GM19324 (cell line): ENCODE data around the gene UBTF.
"Not testable (repeated sequence)": the region's sequence is repeated elsewhere in the genome, so short reads cannot be mapped to it uniquely, and the experiment has no call there.

Experiments used
- ATAC-seq: cut with Tn5 transposase; IDR thresholded peaks from one replicate; pipeline ENCODE4 v1.9.1; 2021; ENCODE audit warnings: mild to moderate bottlenecking, moderate library complexity; ENCODE audit not compliant: unreplicated experiment, low FRiP score

UBTF gene

GRCh38 chr17:44247876-44248736, 28.6 kb upstream of the UBTF start:
- ATAC-seq = no peak

DNA sequence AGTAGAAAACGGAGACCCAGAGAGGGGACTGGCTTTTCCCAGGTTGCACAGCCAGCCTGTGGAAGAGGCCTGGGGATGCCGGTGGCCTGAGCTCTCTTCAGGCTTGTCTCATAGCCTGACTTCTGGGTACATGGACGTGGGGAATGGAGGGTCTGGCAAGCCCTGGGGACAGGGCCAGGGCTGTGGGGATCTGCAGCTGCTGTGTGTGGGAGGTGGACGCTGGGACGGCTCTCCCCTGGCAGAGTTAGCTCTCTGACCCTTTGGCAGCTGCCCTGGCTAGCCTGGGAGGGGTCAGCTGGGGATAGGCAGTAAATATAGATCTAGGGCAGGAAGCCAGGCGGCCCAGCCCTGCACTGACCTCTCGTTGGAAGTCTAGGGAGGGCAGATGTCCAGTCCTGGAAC, 28.0 kb upstream of the UBTF start:
- ATAC-seq = no peak

DNA sequence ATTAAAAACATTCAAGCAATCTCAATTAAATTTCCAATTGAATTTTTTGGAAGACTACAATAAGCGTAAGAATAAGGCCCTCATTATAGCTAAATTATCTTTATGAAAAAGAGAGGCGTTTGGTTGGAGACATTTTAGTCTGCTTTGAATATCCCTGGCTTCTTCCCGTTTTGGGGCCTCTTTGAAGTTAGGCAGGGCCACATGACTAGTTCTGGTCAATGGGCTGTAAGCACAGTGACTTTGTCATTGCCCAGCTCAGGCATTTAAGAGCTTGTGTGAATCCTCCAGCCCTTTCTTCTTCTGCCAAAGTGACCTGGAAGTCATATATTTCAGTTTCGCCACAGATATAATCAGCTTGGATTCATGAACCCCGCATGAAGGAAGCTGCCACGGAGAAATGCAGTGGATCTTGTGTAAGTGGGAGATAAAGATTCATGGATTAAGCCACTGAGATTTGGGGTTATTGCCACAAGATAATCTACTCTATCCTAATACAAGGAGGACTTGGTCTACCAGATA, 21.7 kb upstream of the UBTF start:
- ATAC-seq = no peak

DNA sequence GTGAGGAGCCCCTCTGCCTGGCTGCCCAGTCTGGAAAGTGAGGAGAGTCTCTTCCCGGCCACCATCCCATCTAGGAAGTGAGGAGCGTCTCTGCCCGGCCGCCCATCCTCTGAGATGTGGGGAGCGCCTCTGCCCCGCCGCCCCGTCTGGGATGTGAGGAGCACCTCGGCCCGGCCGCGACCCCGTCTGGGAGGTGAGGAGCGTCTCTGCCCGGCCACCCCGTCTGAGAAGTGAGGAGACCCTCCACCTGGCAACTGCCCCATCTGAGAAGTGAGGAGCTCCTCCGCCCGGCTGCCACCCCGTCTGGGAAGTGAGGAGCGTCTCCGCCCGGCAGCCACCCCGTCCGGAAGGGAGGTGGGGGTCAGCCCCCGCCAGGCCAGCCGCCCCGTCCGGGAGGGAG, 18.4 kb upstream of the UBTF start:
- not testable (repeated sequence) for ATAC-seq

- ATAC-seq = no peak
Measured at GRCh38 chr17:44236444-44236991, 17.0 kb upstream of the UBTF start.

- ATAC-seq = no peak
Measured at GRCh38 chr17:44235583-44235936, 16.1 kb upstream of the UBTF start.

- no peak for ATAC-seq
Measured at GRCh38 chr17:44233582-44233981, 14.1 kb upstream of the UBTF start.

GRCh38 chr17:44232061-44232460, 12.6 kb upstream of the UBTF start:
- no peak for ATAC-seq

DNA sequence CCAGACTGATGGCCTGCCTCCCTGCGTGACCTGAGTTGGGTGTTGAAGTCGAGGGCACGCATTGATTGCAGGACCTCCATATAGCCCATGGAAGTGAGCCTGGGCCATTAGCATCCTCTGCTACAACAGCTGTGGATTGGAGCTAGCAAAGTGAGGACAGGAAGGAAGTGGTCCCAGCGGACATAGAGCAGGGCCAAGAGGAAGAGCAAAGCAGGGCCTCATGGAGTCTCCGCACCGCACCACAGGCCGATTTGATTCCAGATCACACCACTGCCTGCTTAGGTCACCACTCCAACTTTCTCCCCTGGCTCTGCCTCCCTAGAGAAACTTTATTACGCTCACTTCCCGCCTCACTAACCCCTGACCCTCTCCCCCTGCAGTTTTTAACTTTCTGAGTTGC, 10.7 kb upstream of the UBTF start:
- ATAC-seq = no peak

- ATAC-seq = no peak
Measured at GRCh38 chr17:44229090-44229489, 9.6 kb upstream of the UBTF start.

DNA sequence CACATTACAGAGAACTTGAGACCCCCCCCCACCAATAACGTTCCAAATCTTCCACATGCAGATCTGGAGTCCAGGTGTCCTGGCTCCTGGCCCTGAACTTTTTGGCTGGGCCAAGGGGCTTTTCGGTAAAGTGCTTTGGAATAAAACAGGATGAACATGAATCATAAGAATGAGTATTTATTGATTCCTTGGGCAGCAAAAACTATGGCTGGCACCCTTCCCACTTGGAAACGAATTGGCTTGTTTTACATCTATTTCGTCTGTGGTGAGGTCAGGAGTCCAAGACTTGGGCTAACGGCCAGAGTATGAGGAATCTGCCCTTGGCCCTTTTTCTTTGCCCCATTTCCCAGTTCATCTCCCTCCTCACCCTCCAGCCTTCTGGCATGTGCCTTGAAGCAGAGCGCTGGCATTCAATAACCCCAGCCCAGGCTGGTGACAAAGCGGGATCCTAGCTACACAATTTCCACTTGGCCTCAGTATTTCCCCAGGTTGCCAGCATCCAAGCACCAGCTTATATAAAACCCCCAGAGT, 4.1 kb upstream of the UBTF start:
- ATAC-seq = no peak

- no peak for ATAC-seq
Measured at GRCh38 chr17:44222112-44222869, 2.8 kb upstream of the UBTF start.

GRCh38 chr17:44221862-44222111, 2.3 kb upstream of the UBTF start:
- ATAC-seq = no peak

GRCh38 chr17:44221084-44221861, 1.8 kb upstream of the UBTF start:
- ATAC-seq = no peak

- no peak for ATAC-seq
Measured at GRCh38 chr17:44220213-44221083, 973 bp upstream of the UBTF start.

DNA sequence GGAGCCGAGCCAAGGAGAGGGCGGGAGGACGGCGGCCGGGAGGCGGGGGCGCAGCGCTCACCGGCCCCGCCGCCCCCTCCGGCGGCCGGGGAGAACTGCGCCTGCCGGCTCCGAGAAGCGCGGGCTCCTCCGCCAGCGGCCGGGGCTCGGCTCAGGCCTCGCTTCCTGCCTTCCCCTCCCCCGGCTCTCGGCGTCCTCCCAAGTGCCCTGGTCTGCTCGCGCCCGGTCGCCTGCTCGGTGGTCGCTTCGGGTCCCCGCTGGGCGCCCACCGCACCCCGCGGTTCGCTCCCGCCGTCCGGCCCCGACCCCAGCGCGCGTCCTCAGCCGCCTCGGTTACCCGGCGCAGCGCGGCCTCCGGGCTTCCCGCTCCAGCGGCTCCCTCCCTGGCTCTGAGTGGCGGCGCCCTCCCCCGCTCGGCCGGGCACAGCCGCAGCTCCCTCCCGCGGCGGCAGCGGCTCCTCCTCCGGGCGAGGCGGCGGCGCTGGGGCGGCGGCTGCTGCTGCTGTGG, 313 bp downstream of the UBTF start:
- ATAC-seq = peak; percentile 31

DNA sequence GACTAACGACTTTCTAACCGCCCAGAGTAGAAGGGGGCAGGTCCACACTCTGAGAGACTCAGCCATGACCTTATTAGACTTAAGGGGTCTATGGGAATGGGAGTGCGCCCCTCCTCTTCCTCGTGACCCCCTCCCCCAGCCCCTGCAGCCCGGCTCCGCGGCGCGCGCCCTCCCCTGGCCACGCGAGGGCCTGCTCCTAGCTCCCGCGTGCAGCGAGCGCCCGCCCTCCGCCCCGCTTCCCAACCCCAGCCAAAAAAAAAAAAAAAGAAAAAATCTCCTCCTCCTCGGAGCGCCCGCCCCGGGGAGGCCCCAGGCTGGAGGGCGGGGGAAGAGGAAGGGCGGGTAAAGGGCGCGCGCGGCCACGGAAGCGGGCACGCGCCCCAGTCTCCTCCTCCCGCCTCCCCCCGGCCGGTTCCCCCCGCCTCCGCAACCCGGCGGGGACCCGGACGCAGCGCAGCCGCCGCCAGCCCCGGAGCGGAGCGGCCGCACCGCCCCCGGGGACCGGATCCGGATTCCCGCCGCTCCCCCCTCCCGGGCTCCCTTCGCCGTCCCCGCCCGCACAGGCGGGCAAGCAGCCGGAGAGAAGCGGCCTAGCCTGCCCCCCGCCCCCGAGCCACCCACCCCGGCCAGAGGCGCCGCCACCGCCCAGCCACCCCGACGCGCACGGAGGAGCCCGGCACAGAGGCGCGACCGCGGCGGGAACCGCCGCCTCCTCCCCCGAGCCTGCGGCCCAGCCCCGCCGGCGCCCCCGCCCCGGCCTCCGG, 949 bp downstream of the UBTF start:
- ATAC-seq = peak; percentile 50

DNA sequence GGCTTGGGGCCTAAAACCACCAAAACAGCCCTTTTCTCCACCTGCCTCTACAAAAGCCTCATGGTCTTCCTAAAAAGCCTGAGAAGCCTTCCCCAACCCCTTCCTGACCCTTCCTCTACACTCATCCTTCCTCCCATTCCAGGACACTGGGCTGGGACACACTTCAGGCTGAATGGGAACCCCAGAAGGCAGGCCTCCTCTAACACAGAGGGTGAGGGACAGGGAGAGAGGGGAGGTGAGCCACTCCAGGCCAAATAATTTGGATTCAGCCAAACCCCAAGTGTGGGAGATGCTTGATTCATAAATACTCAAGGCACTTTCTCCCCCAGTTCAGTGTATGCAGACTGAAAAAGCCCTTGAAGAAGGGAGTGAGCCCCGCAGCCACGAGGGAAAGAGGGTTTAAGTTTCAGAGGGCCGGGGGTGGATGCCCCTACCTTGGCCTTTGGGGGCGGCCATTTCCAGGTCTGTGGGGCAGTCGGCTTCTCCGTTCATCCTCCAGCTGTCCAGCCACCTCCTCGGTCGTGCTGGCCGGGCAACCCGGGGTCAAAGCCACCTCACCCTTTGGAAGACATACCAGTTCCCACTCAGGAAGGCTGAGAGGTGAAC, 1.6 kb downstream of the UBTF start:
- ATAC-seq = no peak
